Neural progenitor cell (in vitro differentiated cells): Measurements from ENCODE around the gene LPIN1. TPM values are rescaled to one million over a fixed set of nuclear protein-coding genes. Genes with fewer than 3 reads are reported as not detected.
"Not testable (repeated sequence)": the region's sequence is repeated elsewhere in the genome, so short reads cannot be mapped to it uniquely, and the experiment has no call there.

Experiments
- DNase-seq: peaks from one replicate; pipeline ENCODE4 v3.0.0-alpha.2; 2016; ENCODE audit warnings: low spot score
- H2AFZ ChIP-seq: fragments of 200-600 bp; sonication (generic); replicated peaks from 2 replicates; pipeline ENCODE4 v1.6.1; 2016; ENCODE audit warnings: antibody characterized with exemption
- H3F3A ChIP-seq: fragments of 200-600 bp; sonication (generic); 2 replicates; pipeline ENCODE4 v1.6.1; 2016; ENCODE audit warnings: antibody characterized with exemption, low read depth
- H3K27ac ChIP-seq: fragments of 200-600 bp; sonication (generic); 2 replicates; pipeline ENCODE4 v1.5.1; 2016; ENCODE audit warnings: mild to moderate bottlenecking
- H3K27me3 ChIP-seq: fragments of 200-600 bp; sonication (generic); 2 replicates; pipeline ENCODE4 v1.6.1; 2016; ENCODE audit warnings: mild to moderate bottlenecking, moderate library complexity
- H3K36me3 ChIP-seq: fragments of 200-600 bp; sonication (generic); 2 replicates; pipeline ENCODE4 v1.5.1; 2016
- H3K4me1 ChIP-seq: fragments of 200-600 bp; sonication (generic); 2 replicates; pipeline ENCODE4 v1.6.1; 2016; ENCODE audit warnings: mixed run types
- H3K4me2 ChIP-seq: fragments of 200-600 bp; sonication (generic); 2 replicates; pipeline ENCODE4 v1.6.1; 2016
- H3K4me3 ChIP-seq: fragments of 200-600 bp; sonication (generic); 2 replicates; pipeline ENCODE4 v1.5.1; 2016
- H3K79me2 ChIP-seq: fragments of 200-600 bp; sonication (generic); 2 replicates; pipeline ENCODE4 v1.6.1; 2016; ENCODE audit warnings: low read depth
- H3K9ac ChIP-seq: fragments of 200-600 bp; sonication (generic); 2 replicates; pipeline ENCODE4 v1.6.1; 2016
- H3K9me3 ChIP-seq: fragments of 200-600 bp; sonication (generic); 2 replicates; pipeline ENCODE4 v1.5.1; 2016; ENCODE audit warnings: low read depth
- H4K20me1 ChIP-seq: fragments of 200-600 bp; sonication (generic); 2 replicates; pipeline ENCODE4 v1.6.1; 2016; ENCODE audit warnings: low read depth
- H3K27ac Mint-ChIP-seq: 3 replicates; pipeline ENCODE4 v1.8.0; 2021; ENCODE audit warnings: mixed read lengths
- H3K27me3 Mint-ChIP-seq: 2 replicates; pipeline ENCODE4 v1.8.0; 2022; ENCODE audit warnings: low read depth, mild to moderate bottlenecking, inconsistent platforms, moderate library complexity, mixed read lengths; ENCODE audit not compliant: insufficient read depth
- H3K36me3 Mint-ChIP-seq: 3 replicates; pipeline ENCODE4 v1.8.0; 2021; ENCODE audit warnings: mixed read lengths
- H3K4me1 Mint-ChIP-seq: 3 replicates; pipeline ENCODE4 v1.8.0; 2021; ENCODE audit warnings: mixed read lengths
- H3K4me3 Mint-ChIP-seq: 3 replicates; pipeline ENCODE4 v1.8.0; 2021; ENCODE audit warnings: mild to moderate bottlenecking, moderate library complexity, mixed read lengths
- H3K9me3 Mint-ChIP-seq: 3 replicates; pipeline ENCODE4 v1.8.0; 2020; ENCODE audit warnings: mixed read lengths
- EZH2 ChIP-seq: fragments of 200-600 bp; sonication (generic); IDR thresholded peaks from 2 replicates; pipeline ENCODE4 v1.6.1; 2017; ENCODE audit warnings: antibody characterized with exemption, mild to moderate bottlenecking, moderate library complexity
- EZH2phosphoT487 ChIP-seq: fragments of 200-600 bp; sonication (generic); IDR thresholded peaks from 2 replicates; pipeline ENCODE4 v1.6.1; 2017; ENCODE audit warnings: antibody characterized with exemption
- total RNA-seq: library from RNA; depleted of rRNA; stranded (reverse); fragments of >200 nt; gene quantifications from 2 replicates; pipeline ENCODE4 v1.2.3, GENCODE V29; 2015; ENCODE audit warnings: low replicate concordance
- TF ChIP-seq, protein P1 (sequence below): fragments of 200-600 bp; sonication (generic); IDR thresholded peaks from 2 replicates; pipeline ENCODE4 v1.5.1; 2017; ENCODE audit warnings: antibody characterized with exemption, mild to moderate bottlenecking

The LPIN1 gene
- total RNA-seq, 1 donor from 2014 or later: 18.0 TPM

DNA sequence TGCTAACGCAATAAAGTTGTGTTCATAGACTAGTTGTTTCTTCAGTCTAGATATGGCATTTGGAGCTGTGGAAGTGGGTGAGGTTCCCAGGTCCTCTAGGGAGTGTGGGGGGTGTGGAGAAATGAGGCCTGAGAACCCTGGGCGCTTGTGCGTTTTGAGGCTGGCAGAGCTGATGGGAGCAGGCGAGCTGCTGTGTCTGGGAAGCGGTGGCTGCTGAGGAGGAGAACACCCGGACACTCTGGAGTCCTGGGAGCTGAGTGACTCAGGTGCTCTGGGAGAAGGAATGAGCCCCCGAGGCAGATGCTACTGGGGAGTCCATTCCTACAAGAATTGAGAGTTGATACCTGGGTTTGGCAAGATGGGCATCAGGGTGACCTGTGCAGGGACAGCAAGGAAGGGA is 67.5 kb downstream of the LPIN1 start:
- Mint-ChIP-seq H3K4me1 (peaks cover 10% of the 10 kb centered on the region), H3K27ac (no peak overlapping the region), H3K27me3 (peaks cover 4% of the 10 kb centered on the region), H3K9me3 (no peaks in the 10 kb centered on the region), H3K36me3 (peaks cover 58% of the 10 kb centered on the region), H3K4me3 (no peak overlapping the region)
- Histone ChIP-seq H3F3A (no peaks in the 10 kb centered on the region), H3K4me1 (no peaks in the 10 kb centered on the region), H4K20me1 (no peaks in the 10 kb centered on the region), H3K36me3 (no peaks in the 10 kb centered on the region), H3K4me3 (no peak overlapping the region), H3K4me2 (no peak overlapping the region), H3K9me3 (no peaks in the 10 kb centered on the region), H3K27ac (no peak overlapping the region), H2AFZ (no peak overlapping the region), H3K79me2 (no peaks in the 10 kb centered on the region), H3K27me3 (no peaks in the 10 kb centered on the region), H3K9ac (no peak overlapping the region)
- no peak for TF ChIP-seq EZH2phosphoT487
- no peak for TF ChIP-seq EZH2
- TF ChIP-seq, protein P1, sequence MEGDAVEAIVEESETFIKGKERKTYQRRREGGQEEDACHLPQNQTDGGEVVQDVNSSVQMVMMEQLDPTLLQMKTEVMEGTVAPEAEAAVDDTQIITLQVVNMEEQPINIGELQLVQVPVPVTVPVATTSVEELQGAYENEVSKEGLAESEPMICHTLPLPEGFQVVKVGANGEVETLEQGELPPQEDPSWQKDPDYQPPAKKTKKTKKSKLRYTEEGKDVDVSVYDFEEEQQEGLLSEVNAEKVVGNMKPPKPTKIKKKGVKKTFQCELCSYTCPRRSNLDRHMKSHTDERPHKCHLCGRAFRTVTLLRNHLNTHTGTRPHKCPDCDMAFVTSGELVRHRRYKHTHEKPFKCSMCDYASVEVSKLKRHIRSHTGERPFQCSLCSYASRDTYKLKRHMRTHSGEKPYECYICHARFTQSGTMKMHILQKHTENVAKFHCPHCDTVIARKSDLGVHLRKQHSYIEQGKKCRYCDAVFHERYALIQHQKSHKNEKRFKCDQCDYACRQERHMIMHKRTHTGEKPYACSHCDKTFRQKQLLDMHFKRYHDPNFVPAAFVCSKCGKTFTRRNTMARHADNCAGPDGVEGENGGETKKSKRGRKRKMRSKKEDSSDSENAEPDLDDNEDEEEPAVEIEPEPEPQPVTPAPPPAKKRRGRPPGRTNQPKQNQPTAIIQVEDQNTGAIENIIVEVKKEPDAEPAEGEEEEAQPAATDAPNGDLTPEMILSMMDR: no peak
- DNase-seq: no peak

GRCh38 chr2:11814979-11815510 is 68.6 kb downstream of the LPIN1 start:
- Histone ChIP-seq H3F3A (no peaks in the 10 kb centered on the region), H3K4me2 (no peak overlapping the region), H3K36me3 (no peaks in the 10 kb centered on the region), H3K4me3 (no peak overlapping the region), H3K27me3 (no peaks in the 10 kb centered on the region), H3K9ac (no peak overlapping the region), H3K79me2 (no peaks in the 10 kb centered on the region), H3K27ac (no peak overlapping the region), H2AFZ (no peak overlapping the region), H3K9me3 (no peaks in the 10 kb centered on the region), H4K20me1 (no peaks in the 10 kb centered on the region), H3K4me1 (no peaks in the 10 kb centered on the region)
- no peak for TF ChIP-seq EZH2
- TF ChIP-seq, protein P1: no peak
- no peak for TF ChIP-seq EZH2phosphoT487
- Mint-ChIP-seq H3K36me3 (peaks cover 56% of the 10 kb centered on the region), H3K9me3 (no peaks in the 10 kb centered on the region), H3K27ac (no peak overlapping the region), H3K4me1 (peaks cover 9% of the 10 kb centered on the region), H3K27me3 (peaks cover 4% of the 10 kb centered on the region), H3K4me3 (no peak overlapping the region)
- DNase-seq: no peak

GRCh38 chr2:11816935-11817334 is 70.5 kb downstream of the LPIN1 start:
- not testable (repeated sequence) for H3K4me1 Mint-ChIP-seq, H3K4me2 ChIP-seq, H3K4me1 ChIP-seq, H3K9me3 Mint-ChIP-seq, H3K9ac ChIP-seq, H3F3A ChIP-seq, H3K9me3 ChIP-seq, H3K4me3 Mint-ChIP-seq, H3K27ac Mint-ChIP-seq, H3K27me3 ChIP-seq, H3K79me2 ChIP-seq, H3K4me3 ChIP-seq, DNase-seq, H4K20me1 ChIP-seq, H3K36me3 ChIP-seq, H3K27me3 Mint-ChIP-seq, H3K27ac ChIP-seq, H2AFZ ChIP-seq
- peaks cover 53% of the 10 kb centered on the region for H3K36me3 Mint-ChIP-seq

GRCh38 chr2:11819235-11819729 is 72.8 kb downstream of the LPIN1 start:
- H2AFZ ChIP-seq: no peak overlapping the region
- H3K79me2 ChIP-seq: no peaks in the 10 kb centered on the region
- no peak overlapping the region for H3K9ac ChIP-seq
- H3K36me3 Mint-ChIP-seq: peaks cover 56% of the 10 kb centered on the region
- DNase-seq: no peak
- H3K4me3 Mint-ChIP-seq: no peak overlapping the region
- H3K4me1 Mint-ChIP-seq: no peaks in the 10 kb centered on the region
- H3K27ac ChIP-seq: no peak overlapping the region
- H3K27me3 Mint-ChIP-seq: peaks cover 2% of the 10 kb centered on the region
- H3K9me3 ChIP-seq: no peaks in the 10 kb centered on the region
- no peaks in the 10 kb centered on the region for H3K9me3 Mint-ChIP-seq
- no peaks in the 10 kb centered on the region for H3K36me3 ChIP-seq
- no peaks in the 10 kb centered on the region for H3K27me3 ChIP-seq
- no peaks in the 10 kb centered on the region for H3K4me1 ChIP-seq
- no peak overlapping the region for H3K27ac Mint-ChIP-seq
- no peak overlapping the region for H3K4me3 ChIP-seq
- H3F3A ChIP-seq: no peaks in the 10 kb centered on the region
- H4K20me1 ChIP-seq: no peaks in the 10 kb centered on the region
- TF ChIP-seq, protein P1: no peak
- TF ChIP-seq EZH2phosphoT487 (no peak), EZH2 (no peak)
- no peak overlapping the region for H3K4me2 ChIP-seq
